Gastrocnemius medialis (tissue), 4 donors: ENCODE results near the gene PGP.

Source experiments
- CTCF ChIP-seq, 5 experiments: fragments of 450-650 bp in 3 of 5; fragments of 200-600 bp in 2 of 5; sonication (generic) in 2 of 5; IDR thresholded peaks in 4 of 5; conservative IDR thresholded peaks in 1 of 5; 1 replicate in 4 of 5; 2 replicates in 1 of 5; pipeline ENCODE4 v1.5.1; 2016 to 2019; ENCODE audit warnings: antibody characterized with exemption in 5 of 5, mild to moderate bottlenecking in 3 of 5, moderate library complexity in 3 of 5
- POLR2A ChIP-seq, 2 donors: fragments of 450-650 bp; IDR thresholded peaks; one replicate each; pipeline ENCODE4 v1.6.1; 2017; ENCODE audit warnings: antibody characterized with exemption in 2 of 2, mild to moderate bottlenecking in 2 of 2, moderate library complexity in 2 of 2

GRCh38 chr16:2257726-2258125 lies 43.1 kb upstream of the PGP start:
- TF ChIP-seq CTCF (IDR thresholded peaks at IDR 0.05 in 4 of 5, conservative IDR thresholded peaks at IDR 0.05 in 1 of 5) (no peak), POLR2A (IDR thresholded peaks at IDR 0.05) (no peak)
